Heart left ventricle (tissue), 16 donors: ENCODE results near the gene GAK. TPM values are rescaled to one million over a fixed set of nuclear protein-coding genes. Genes with fewer than 3 reads are reported as not detected.
A peak's percentile ranks its signal among the peaks of the same experiment; 100 is the strongest.

Experiments
- ATAC-seq, 4 donors: fragments of 200-7000 bp; cut with Tn5 transposase; one replicate each; pipeline ENCODE4 v1.9.1; 2020 to 2022; ENCODE audit warnings: moderate library complexity in 4 of 4, mild to moderate bottlenecking in 3 of 4, moderate number of reproducible peaks in 1 of 4
- DNase-seq, 5 donors: peaks; one replicate each; pipeline ENCODE4 v3.0.0-alpha.2; 2020
- H3K27ac ChIP-seq, 12 donors: fragments of 200-600 bp; sonication (generic) in 4 of 12; one replicate each; pipeline versions ENCODE4 v1.5.0 to v1.8.0; 2016 to 2022; ENCODE audit warnings: mild to moderate bottlenecking in 2 of 12
- H3K27me3 ChIP-seq, 9 donors: fragments of 200-600 bp; sonication (generic) in 2 of 9; one replicate each; pipeline versions ENCODE4 v1.5.1 to v1.8.0; 2016 to 2022; ENCODE audit warnings: mild to moderate bottlenecking in 3 of 9
- H3K36me3 ChIP-seq, 9 donors: fragments of 200-600 bp; sonication (generic) in 2 of 9; one replicate each; pipeline versions ENCODE4 v1.5.0 to v1.8.0; 2018 to 2022; ENCODE audit warnings: mild to moderate bottlenecking in 2 of 9
- H3K4me1 ChIP-seq, 12 donors: fragments of 200-600 bp; sonication (generic) in 4 of 12; one replicate each; pipeline versions ENCODE4 v1.5.0 to v1.8.0; 2016 to 2022; ENCODE audit warnings: mild to moderate bottlenecking in 3 of 12
- H3K4me3 ChIP-seq, 12 donors: fragments of 200-600 bp; sonication (generic) in 4 of 12; one replicate each; pipeline versions ENCODE4 v1.5.0 to v1.8.0; 2017 to 2022; ENCODE audit warnings: mild to moderate bottlenecking in 9 of 12, moderate library complexity in 4 of 12
- H3K9me3 ChIP-seq, 12 donors: fragments of 200-600 bp; sonication (generic) in 4 of 12; one replicate each; pipeline versions ENCODE4 v1.5.0 to v1.8.0; 2016 to 2022; ENCODE audit warnings: mild to moderate bottlenecking in 1 of 12
- POLR2A ChIP-seq, 2 donors: fragments of 450-650 bp; IDR thresholded peaks; one replicate each; pipeline ENCODE4 v1.6.1; 2017; ENCODE audit warnings: antibody characterized with exemption in 2 of 2, mild to moderate bottlenecking in 2 of 2, moderate library complexity in 2 of 2
- WGBS, 4 donors: extraction: QIAGEN DNeasy Blood & Tissue Kit in 2 of 4; methylation state at CpG; one replicate each; pipeline versions ENCODE4 v1.1.5 to v1.1.7; 2013 to 2018; 5-methylcytosine and 5-hydroxymethylcytosine counted together
- intact Hi-C, 10 donors: fragments of 100-400 bp; cut with DNase I; formaldehyde crosslinking; loops; one replicate each; pipeline versions ENCODE4 v1.11.1 to v1.14.2; 2022
- polyA plus RNA-seq, 2 donors: library from polyadenylated mRNA; stranded (reverse); fragments of 200-250 nt; gene quantifications; one replicate each; pipeline ENCODE4 v1.2.3, GENCODE V29; 2013
- total RNA-seq, 9 donors: library from RNA; depleted of rRNA in 2 of 9; stranded (reverse); fragments of >200 nt in 2 of 9; fragmentation: NEBNext Ultra II Directional in 3 of 9; extraction: Animal tissue kit (Norgen Biotek cat#: 25700) in 3 of 9; gene quantifications; one replicate each; pipeline versions ENCODE4 v1.1.0 to v1.2.4, GENCODE V29; 2016 to 2023
- TF ChIP-seq, protein P1 (sequence below), 12 donors: fragments of 200-600 bp; sonication (generic) in 4 of 12; IDR thresholded peaks; one replicate each; pipeline versions ENCODE4 v1.5.0 to v1.8.0; 2018 to 2022; ENCODE audit warnings: antibody characterized with exemption in 12 of 12, mild to moderate bottlenecking in 5 of 12
- donor health status: ischemic (EF 13 %, LVEDD 7.1; RV severe dilation, severe dysfunction).
- donor health status: healthy with polysubstance abuse.
- donor health status: DM: no; HTN: yes; CAD: no.
- donor health status: DM: no; HTN: no; CAD: no.
- donor health status: ischemic (EF 25% LVEDD 6.9; RV normal size, moderate dysfunction).
- donor health status: ischemic (EF 25% LVEDD 5.7; RV mildly dilated, moderate dysfunction).
- donor health status: healthy.
- donor health status: DM: yes; HTN: yes; CAD: no.
- donor health status: ischemic (EF 35%, LVEDD 5.7; RV mildly dilated, moderate dysfunction).
- donor health status: nonischemic (EF 11% LVEDD 7.7; RV severe dilation, severe dysfunction).
- donor health status: DM: yes; HTN: yes; CAD: no.
- donor health status: PGD.
- donor health status: ischemic (EF 29% LVEDD 5.4; RV normal size, mild dysfunction).
- donor health status: nonischemic (EF 23%, LVEDD 6.1; RV moderate dilation, normal function).

GAK gene
- total and polyA plus RNA-seq, 11 donors = 22.8 to 55.1 (median 33.8) TPM

GRCh38 chr4:907103-907400 is 25.1 kb downstream of the GAK start:
- peak in 2 of 5 donors; percentile 6 to 30 for DNase-seq
- no peak for ATAC-seq
- 93 to 100% (median 96%) methylated on average over 4 to 7 of the region's 7 CpGs for WGBS, 4 donors
- no peaks in the 10 kb centered on the region for H3K9me3 ChIP-seq
- peaks cover 0 to 56% (median 29%) of the 10 kb centered on the region in 9 donors for H3K36me3 ChIP-seq
- TF ChIP-seq, protein P1, sequence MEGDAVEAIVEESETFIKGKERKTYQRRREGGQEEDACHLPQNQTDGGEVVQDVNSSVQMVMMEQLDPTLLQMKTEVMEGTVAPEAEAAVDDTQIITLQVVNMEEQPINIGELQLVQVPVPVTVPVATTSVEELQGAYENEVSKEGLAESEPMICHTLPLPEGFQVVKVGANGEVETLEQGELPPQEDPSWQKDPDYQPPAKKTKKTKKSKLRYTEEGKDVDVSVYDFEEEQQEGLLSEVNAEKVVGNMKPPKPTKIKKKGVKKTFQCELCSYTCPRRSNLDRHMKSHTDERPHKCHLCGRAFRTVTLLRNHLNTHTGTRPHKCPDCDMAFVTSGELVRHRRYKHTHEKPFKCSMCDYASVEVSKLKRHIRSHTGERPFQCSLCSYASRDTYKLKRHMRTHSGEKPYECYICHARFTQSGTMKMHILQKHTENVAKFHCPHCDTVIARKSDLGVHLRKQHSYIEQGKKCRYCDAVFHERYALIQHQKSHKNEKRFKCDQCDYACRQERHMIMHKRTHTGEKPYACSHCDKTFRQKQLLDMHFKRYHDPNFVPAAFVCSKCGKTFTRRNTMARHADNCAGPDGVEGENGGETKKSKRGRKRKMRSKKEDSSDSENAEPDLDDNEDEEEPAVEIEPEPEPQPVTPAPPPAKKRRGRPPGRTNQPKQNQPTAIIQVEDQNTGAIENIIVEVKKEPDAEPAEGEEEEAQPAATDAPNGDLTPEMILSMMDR (IDR thresholded peaks at IDR 0.05) = no peak
- TF ChIP-seq POLR2A (IDR thresholded peaks at IDR 0.05) = no peak
- H3K27ac ChIP-seq = no peak overlapping the region
- H3K4me1 ChIP-seq = peaks cover 0 to 3% (median 0%) of the 10 kb centered on the region in 12 donors
- H3K4me3 ChIP-seq = no peak overlapping the region
- intact Hi-C loops = no loop called here
- no peaks in the 10 kb centered on the region for H3K27me3 ChIP-seq

DNA sequence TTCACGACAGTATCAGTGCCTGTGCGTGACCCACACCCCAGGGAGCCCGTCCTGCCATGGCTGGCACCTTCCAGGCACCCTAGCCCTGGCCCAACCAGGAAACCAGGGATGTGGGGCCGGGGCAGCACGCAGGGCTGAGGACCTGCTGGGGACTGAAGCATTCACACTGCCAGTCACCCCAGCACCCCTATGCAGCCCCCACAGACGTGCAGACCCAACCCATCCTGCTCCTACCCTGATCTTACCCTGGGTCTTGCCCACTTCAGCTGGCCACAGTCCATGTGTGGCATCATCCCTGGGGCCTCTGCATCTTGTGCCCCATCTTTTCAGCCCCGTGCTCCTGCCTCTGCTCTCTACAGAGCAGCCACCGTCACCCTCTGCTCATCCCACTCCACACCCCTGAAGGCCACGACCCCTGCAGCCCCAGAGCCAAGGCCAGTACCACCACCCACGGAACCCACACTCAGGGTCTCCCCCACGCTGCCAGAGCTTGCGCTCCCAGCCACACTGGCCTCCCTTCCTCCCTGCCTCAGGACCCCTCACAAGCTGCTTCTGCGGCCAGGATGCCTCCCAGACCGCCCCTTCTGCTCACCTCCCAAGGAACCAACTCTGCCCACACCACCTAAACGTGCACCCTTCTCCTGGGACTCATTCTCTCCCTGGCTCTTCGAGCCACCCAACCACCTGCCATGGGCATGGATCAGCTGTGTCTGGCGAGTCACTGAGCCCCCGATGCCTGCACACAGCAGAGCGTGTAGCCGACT is 25.6 kb downstream of the GAK start:
- TF ChIP-seq, protein P1 (IDR thresholded peaks at IDR 0.05) = no peak
- no peak for TF ChIP-seq POLR2A (IDR thresholded peaks at IDR 0.05)
- ATAC-seq (no peak), DNase-seq (peak in 2 of 5 donors; percentile 17 to 33)
- Histone ChIP-seq H3K4me1 (peaks cover 0 to 3% (median 0%) of the 10 kb centered on the region in 12 donors), H3K27ac (no peak overlapping the region), H3K27me3 (no peaks in the 10 kb centered on the region), H3K36me3 (peaks cover 0 to 53% (median 23%) of the 10 kb centered on the region in 9 donors), H3K9me3 (no peaks in the 10 kb centered on the region), H3K4me3 (no peak overlapping the region)
- 96 to 99% (median 97%) methylated on average over 20 of the region's 20 CpGs for WGBS, 4 donors
- intact Hi-C loops = no loop called here

GRCh38 chr4:905485-906338 is 26.4 kb downstream of the GAK start:
- DNase-seq = peak in 2 of 5 donors; percentile 15 to 41
- Histone ChIP-seq H3K4me3 (no peak overlapping the region), H3K9me3 (no peaks in the 10 kb centered on the region), H3K36me3 (peaks cover 0 to 53% (median 15%) of the 10 kb centered on the region in 9 donors), H3K27ac (no peak overlapping the region), H3K27me3 (no peaks in the 10 kb centered on the region), H3K4me1 (peaks cover 0 to 3% (median 0%) of the 10 kb centered on the region in 12 donors)
- TF ChIP-seq POLR2A (IDR thresholded peaks at IDR 0.05) = no peak
- WGBS, 4 donors = 98 to 99% (median 98%) methylated on average over 47 to 49 of the region's 49 CpGs
- no peak for ATAC-seq
- intact Hi-C loops = no loop called here

- 87 to 92% (median 91%) methylated on average over 36 to 42 of the region's 42 CpGs for WGBS, 4 donors
- no peak for DNase-seq
- peak in 1 of 4 donors; percentile 6 for ATAC-seq
- no peaks in the 10 kb centered on the region for H3K27me3 ChIP-seq
- H3K4me1 ChIP-seq = peaks cover 0 to 2% (median 0%) of the 10 kb centered on the region in 12 donors
- H3K27ac ChIP-seq = no peak overlapping the region
- TF ChIP-seq, protein P1 (IDR thresholded peaks at IDR 0.05) = no peak
- TF ChIP-seq POLR2A (IDR thresholded peaks at IDR 0.05) = no peak
- H3K9me3 ChIP-seq = no peaks in the 10 kb centered on the region
- no peak overlapping the region for H3K4me3 ChIP-seq
- intact Hi-C loops = no loop called here
- H3K36me3 ChIP-seq = peaks cover 0 to 49% (median 9%) of the 10 kb centered on the region in 9 donors
Measured at GRCh38 chr4:903066-904046, 28.8 kb downstream of the GAK start.
